Measurements from ENCODE around the gene FOXL2. TPM values are rescaled to one million over a fixed set of nuclear protein-coding genes. Genes with fewer than 3 reads are reported as not detected.

Gene FOXL2
- total RNA-seq, 1 experiment from 2014 or later, result not detected

DNA sequence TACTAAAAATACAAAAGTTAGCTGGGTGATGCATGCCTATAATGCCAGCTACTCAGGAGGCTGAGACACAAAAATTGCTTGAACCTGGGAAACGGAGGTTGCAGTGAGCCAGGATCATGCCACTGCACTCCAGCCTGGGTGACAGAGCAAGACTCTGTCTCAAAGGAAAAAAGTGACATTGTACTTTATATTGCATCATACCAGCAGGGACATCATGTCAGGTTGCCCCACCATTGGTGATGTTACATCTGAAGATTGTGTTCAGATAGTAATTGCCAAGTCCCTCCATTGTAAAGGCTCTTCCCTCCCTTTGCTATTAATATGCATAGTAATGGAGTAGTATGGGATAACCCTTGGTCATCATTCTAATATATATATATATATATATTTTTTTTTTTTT lies 44.8 kb downstream of the FOXL2 start:
- no peak overlapping the region for H3K4me2 ChIP-seq
- no peaks in the 10 kb centered on the region for H3K9me2 ChIP-seq (ENCODE audit: insufficient read depth)
- intact Hi-C loops (cut with micrococcal nuclease; ENCODE audit: unreplicated experiment), result no loop called here
- ChIA-PET POLR2A (ENCODE audit: unreplicated experiment) (no interaction called here), CTCF (no interaction called here)
- H3K4me3 ChIP-seq, result no peak overlapping the region
- no peak overlapping the region for H3K27ac ChIP-seq
- no peak for DNase-seq
- H3K36me3 ChIP-seq (ENCODE audit: low read depth), result no peaks in the 10 kb centered on the region
- H3K9me3 ChIP-seq (ENCODE audit: insufficient read depth, low read depth), result peaks cover 7% of the 10 kb centered on the region; the same call in 1 of the 2 replicates
- peaks cover 23% of the 10 kb centered on the region for H3K4me1 ChIP-seq (replicated peaks; ENCODE audit: insufficient read depth)
- peaks cover 7% of the 10 kb centered on the region; the same call in 1 of the 2 replicates for H3F3A ChIP-seq (ENCODE audit: insufficient read depth, low read depth)
- no peaks in the 10 kb centered on the region for H3K27me3 ChIP-seq (ENCODE audit: insufficient read depth, low read depth)
- TF ChIP-seq EZH2 (IDR thresholded peaks at IDR 0.05; ENCODE audit: low read depth) (no peak), CTCF (conservative IDR thresholded peaks at IDR 0.05) (no peak)
- no peaks in the 10 kb centered on the region for H3K79me2 ChIP-seq (ENCODE audit: low read depth)
- H2AFZ ChIP-seq, result no peak overlapping the region
- no peaks in the 10 kb centered on the region for H4K20me1 ChIP-seq (ENCODE audit: insufficient read depth)
- BruUV-seq (replicated peaks), result no TSS peak

DNA sequence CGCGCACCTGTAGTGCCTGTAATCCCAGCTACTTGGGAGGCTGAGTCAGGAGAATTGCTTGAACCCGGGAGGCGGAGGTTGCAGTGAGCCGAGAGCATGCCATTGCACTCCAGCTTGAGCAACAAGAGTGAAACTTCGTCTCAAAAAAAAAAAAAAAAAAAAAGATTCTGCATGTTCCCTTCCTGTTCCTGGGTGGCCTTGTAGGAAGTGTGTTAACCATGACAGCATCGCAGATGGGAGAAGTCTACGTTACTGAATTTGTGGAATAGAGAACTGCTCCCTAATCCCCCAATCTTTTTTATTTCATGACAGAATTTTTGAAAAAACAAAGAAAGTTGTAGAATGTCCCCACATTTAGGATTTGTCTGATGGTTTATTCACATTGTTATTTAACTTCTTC lies 45.4 kb downstream of the FOXL2 start:
- TF ChIP-seq EZH2 (IDR thresholded peaks at IDR 0.05; ENCODE audit: low read depth), result no peak
- TF ChIP-seq CTCF (conservative IDR thresholded peaks at IDR 0.05), result no peak
- POLR2A ChIA-PET (ENCODE audit: unreplicated experiment), result interaction anchor here (0.6 kb wide), 1 partner anchor 9 kb away, joined by 3 read pairs; no protein-coding TSS in a partner anchor

GRCh38 chr3:138899351-138899991 lies 47.5 kb downstream of the FOXL2 start:
- H3K36me3 ChIP-seq (ENCODE audit: low read depth), result no peaks in the 10 kb centered on the region
- no peak overlapping the region for H2AFZ ChIP-seq
- H4K20me1 ChIP-seq (ENCODE audit: insufficient read depth), result no peaks in the 10 kb centered on the region
- H3F3A ChIP-seq (ENCODE audit: insufficient read depth, low read depth), result peaks cover 7% of the 10 kb centered on the region; the same call in 1 of the 2 replicates
- CTCF ChIA-PET, result interaction anchor here (0.7 to 1.1 kb wide), 2 partner anchors 24 to 67 kb away, joined by 5 to 6 read pairs; no protein-coding TSS in a partner anchor
- no peaks in the 10 kb centered on the region for H3K9me2 ChIP-seq (ENCODE audit: insufficient read depth)
- BruUV-seq (replicated peaks), result no TSS peak
- H3K4me1 ChIP-seq (replicated peaks; ENCODE audit: insufficient read depth), result peaks cover 23% of the 10 kb centered on the region
- no peak for DNase-seq
- intact Hi-C loops (cut with micrococcal nuclease; ENCODE audit: unreplicated experiment), result no loop called here
- no peak overlapping the region for H3K4me3 ChIP-seq
- POLR2A ChIA-PET (ENCODE audit: unreplicated experiment), result interaction anchor here (0.6 kb wide), 1 partner anchor 125 kb away, joined by 7 read pairs; no protein-coding TSS in a partner anchor
- TF ChIP-seq CTCF (conservative IDR thresholded peaks at IDR 0.05) (no peak), EZH2 (IDR thresholded peaks at IDR 0.05; ENCODE audit: low read depth) (no peak)
- H3K79me2 ChIP-seq (ENCODE audit: low read depth), result no peaks in the 10 kb centered on the region
- no peak overlapping the region for H3K27ac ChIP-seq
- H3K27me3 ChIP-seq (ENCODE audit: insufficient read depth, low read depth), result no peaks in the 10 kb centered on the region
- no peaks in the 10 kb centered on the region for H3K9me3 ChIP-seq (ENCODE audit: insufficient read depth, low read depth)
- no peak overlapping the region for H3K4me2 ChIP-seq

More for the DNA sequence above, 45.4 kb downstream of the FOXL2 start:
- Histone ChIP-seq H4K20me1 (ENCODE audit: insufficient read depth) (no peaks in the 10 kb centered on the region), H2AFZ (no peak overlapping the region), H3K79me2 (ENCODE audit: low read depth) (no peaks in the 10 kb centered on the region), H3K27me3 (ENCODE audit: insufficient read depth, low read depth) (no peaks in the 10 kb centered on the region), H3K4me3 (no peak overlapping the region), H3K27ac (no peak overlapping the region), H3F3A (ENCODE audit: insufficient read depth, low read depth) (peaks cover 7% of the 10 kb centered on the region; the same call in 1 of the 2 replicates), H3K4me1 (replicated peaks; ENCODE audit: insufficient read depth) (peaks cover 23% of the 10 kb centered on the region), H3K9me2 (ENCODE audit: insufficient read depth) (no peaks in the 10 kb centered on the region), H3K9me3 (ENCODE audit: insufficient read depth, low read depth) (peaks cover 7% of the 10 kb centered on the region; the same call in 1 of the 2 replicates), H3K36me3 (ENCODE audit: low read depth) (no peaks in the 10 kb centered on the region), H3K4me2 (no peak overlapping the region)
- BruUV-seq (replicated peaks), result no TSS peak
- intact Hi-C loops (cut with micrococcal nuclease; ENCODE audit: unreplicated experiment), result no loop called here
- DNase-seq, result no peak
- CTCF ChIA-PET, result no interaction called here

Data from PC-9 (cell line).